Hepatocyte (in vitro differentiated cells): ENCODE results near the gene GPRIN3. TPM values are rescaled to one million over a fixed set of nuclear protein-coding genes. Genes with fewer than 3 reads are reported as not detected.

Experiments
- DNase-seq: peaks from one replicate; pipeline ENCODE4 v3.0.0-alpha.2; 2016; ENCODE audit warnings: low spot score
- H2AFZ ChIP-seq: fragments of 200-600 bp; sonication (generic); 2 replicates; pipeline ENCODE4 v1.6.0; 2016; ENCODE audit warnings: antibody characterized with exemption, mild to moderate bottlenecking
- H3K27ac ChIP-seq: fragments of 200-600 bp; sonication (generic); 2 replicates; pipeline ENCODE4 v1.5.1; 2016; ENCODE audit warnings: mild to moderate bottlenecking
- H3K27me3 ChIP-seq: fragments of 200-600 bp; sonication (generic); 2 replicates; pipeline ENCODE4 v1.6.1; 2016
- H3K36me3 ChIP-seq: fragments of 200-600 bp; sonication (generic); replicated peaks from 2 replicates; pipeline ENCODE4 v1.5.1; 2016; ENCODE audit warnings: low read depth; ENCODE audit not compliant: insufficient read depth
- H3K4me1 ChIP-seq: fragments of 200-600 bp; sonication (generic); 2 replicates; pipeline ENCODE4 v1.5.1; 2016; ENCODE audit warnings: mild to moderate bottlenecking, moderate library complexity; ENCODE audit not compliant: insufficient read depth
- H3K4me2 ChIP-seq: fragments of 200-600 bp; sonication (generic); 2 replicates; pipeline ENCODE4 v1.6.0; 2016
- H3K4me3 ChIP-seq: fragments of 200-600 bp; sonication (generic); 2 replicates; pipeline ENCODE4 v1.5.1; 2016; ENCODE audit warnings: mild to moderate bottlenecking
- H3K79me2 ChIP-seq: fragments of 200-600 bp; sonication (generic); 2 replicates; pipeline ENCODE4 v1.6.0; 2017; ENCODE audit warnings: mild to moderate bottlenecking
- H3K9me2 ChIP-seq: fragments of 200-600 bp; sonication (generic); replicated peaks from 2 replicates; pipeline ENCODE4 v1.6.0; 2017; ENCODE audit warnings: mild to moderate bottlenecking; ENCODE audit not compliant: insufficient read depth
- H3K9me3 ChIP-seq: fragments of 200-600 bp; sonication (generic); 2 replicates; pipeline ENCODE4 v1.5.1; 2016; ENCODE audit warnings: low read depth, mild to moderate bottlenecking
- H4K20me1 ChIP-seq: fragments of 200-600 bp; sonication (generic); 2 replicates; pipeline ENCODE4 v1.6.0; 2016; ENCODE audit warnings: mild to moderate bottlenecking; ENCODE audit not compliant: insufficient read depth, poor library complexity, severe bottlenecking
- EZH2 ChIP-seq: fragments of 200-600 bp; sonication (generic); IDR thresholded peaks from 2 replicates; pipeline ENCODE4 v1.6.1; 2016; ENCODE audit warnings: antibody characterized with exemption, mild to moderate bottlenecking, borderline replicate concordance
- EZH2phosphoT487 ChIP-seq: fragments of 200-600 bp; sonication (generic); IDR thresholded peaks from one replicate; pipeline ENCODE4 v1.6.1; 2018; ENCODE audit warnings: antibody characterized with exemption, mild to moderate bottlenecking, low read depth, moderate library complexity; ENCODE audit not compliant: unreplicated experiment, severe bottlenecking
- WGBS: methylation state at CpG from one replicate; pipeline ENCODE4 v1.1.6; 2016; ENCODE audit warnings: low lambda C conversion rate; ENCODE audit errors: missing lambda C conversion rate; 5-methylcytosine and 5-hydroxymethylcytosine counted together
- polyA plus RNA-seq: library from polyadenylated mRNA; unstranded; fragments of >200 nt; fragmentation: Nextera tagmentation; extraction: Ambion mirVana; gene quantifications from 2 replicates; pipeline ENCODE4 v1.2.1, GENCODE V29; 2016
- total RNA-seq: library from RNA; depleted of rRNA; stranded (reverse); fragments of >200 nt; gene quantifications from 2 replicates; pipeline ENCODE4 v1.2.3, GENCODE V29; 2014
- TF ChIP-seq, protein P1 (sequence below): fragments of 200-600 bp; sonication (generic); IDR thresholded peaks from 2 replicates; pipeline ENCODE4 v1.5.1; 2016; ENCODE audit warnings: antibody characterized with exemption, mild to moderate bottlenecking; ENCODE audit not compliant: poor library complexity

The GPRIN3 gene
- total and polyA plus RNA-seq, 2 experiments from 2014 or later = 0.64 to 3.0 TPM

DNA sequence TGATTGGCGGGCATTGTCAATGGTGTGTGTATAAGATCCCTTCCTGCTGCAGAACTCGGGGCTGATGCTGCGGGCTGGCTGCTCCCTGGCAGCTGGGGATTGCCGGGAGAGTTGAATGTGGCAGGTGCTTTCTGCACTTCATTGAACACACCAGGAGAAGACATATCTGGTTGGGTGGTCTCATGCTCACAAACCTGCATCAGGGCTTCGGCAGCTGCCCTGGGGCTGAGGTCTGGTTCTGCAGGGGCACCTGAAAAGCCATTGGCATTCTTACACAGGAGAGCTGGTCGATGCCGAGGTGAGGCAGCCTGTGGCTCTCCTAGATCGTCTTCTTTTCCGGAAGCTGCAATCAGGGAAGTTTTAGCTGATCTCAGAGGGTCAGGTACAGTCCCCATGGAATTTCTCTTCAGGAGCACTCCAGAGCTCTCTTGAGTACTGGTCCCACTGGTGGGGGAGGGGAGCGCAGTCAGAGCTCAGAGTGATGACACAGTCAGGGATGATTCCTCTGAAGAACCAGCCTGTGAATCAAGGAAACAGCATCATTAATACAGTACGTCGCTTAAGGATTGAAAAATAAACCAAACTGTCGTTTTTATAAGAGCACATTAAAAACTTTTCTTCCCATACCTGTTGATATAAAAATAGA lies 57.8 kb downstream of the GPRIN3 start:
- Histone ChIP-seq H3K9me3 (no peaks in the 10 kb centered on the region), H3K79me2 (no peaks in the 10 kb centered on the region), H3K36me3 (no peaks in the 10 kb centered on the region), H3K4me2 (no peak overlapping the region), H3K4me3 (no peak overlapping the region), H3K4me1 (no peaks in the 10 kb centered on the region), H3K27ac (no peak overlapping the region), H3K27me3 (no peaks in the 10 kb centered on the region), H4K20me1 (no peaks in the 10 kb centered on the region), H2AFZ (no peak overlapping the region), H3K9me2 (no peaks in the 10 kb centered on the region)
- TF ChIP-seq EZH2phosphoT487 (no peak), EZH2 (no peak)
- TF ChIP-seq, protein P1, sequence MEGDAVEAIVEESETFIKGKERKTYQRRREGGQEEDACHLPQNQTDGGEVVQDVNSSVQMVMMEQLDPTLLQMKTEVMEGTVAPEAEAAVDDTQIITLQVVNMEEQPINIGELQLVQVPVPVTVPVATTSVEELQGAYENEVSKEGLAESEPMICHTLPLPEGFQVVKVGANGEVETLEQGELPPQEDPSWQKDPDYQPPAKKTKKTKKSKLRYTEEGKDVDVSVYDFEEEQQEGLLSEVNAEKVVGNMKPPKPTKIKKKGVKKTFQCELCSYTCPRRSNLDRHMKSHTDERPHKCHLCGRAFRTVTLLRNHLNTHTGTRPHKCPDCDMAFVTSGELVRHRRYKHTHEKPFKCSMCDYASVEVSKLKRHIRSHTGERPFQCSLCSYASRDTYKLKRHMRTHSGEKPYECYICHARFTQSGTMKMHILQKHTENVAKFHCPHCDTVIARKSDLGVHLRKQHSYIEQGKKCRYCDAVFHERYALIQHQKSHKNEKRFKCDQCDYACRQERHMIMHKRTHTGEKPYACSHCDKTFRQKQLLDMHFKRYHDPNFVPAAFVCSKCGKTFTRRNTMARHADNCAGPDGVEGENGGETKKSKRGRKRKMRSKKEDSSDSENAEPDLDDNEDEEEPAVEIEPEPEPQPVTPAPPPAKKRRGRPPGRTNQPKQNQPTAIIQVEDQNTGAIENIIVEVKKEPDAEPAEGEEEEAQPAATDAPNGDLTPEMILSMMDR = no peak
- DNase-seq = no peak
- 91% methylated on average over 13 of the region's 13 CpGs for WGBS

DNA sequence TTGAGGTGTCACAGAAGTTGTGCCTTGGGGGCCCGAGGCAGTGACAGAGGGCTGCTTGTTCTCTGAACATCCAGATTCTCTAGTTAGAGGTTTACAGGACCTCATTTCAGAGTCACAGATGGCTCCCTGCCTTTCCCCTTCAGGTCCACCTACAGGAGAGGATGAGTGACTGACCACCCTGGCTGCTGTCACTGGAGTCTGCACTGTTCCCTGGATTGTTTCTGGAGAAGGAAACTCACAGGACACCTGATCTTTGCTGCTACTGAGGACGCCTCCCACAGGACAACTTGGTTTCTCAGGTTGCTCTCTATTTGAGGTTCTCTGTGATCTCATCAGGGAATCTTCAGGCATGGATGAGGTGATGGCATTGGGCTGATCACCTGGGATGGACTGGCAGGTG lies 58.3 kb downstream of the GPRIN3 start:
- Histone ChIP-seq H2AFZ (no peak overlapping the region), H4K20me1 (no peaks in the 10 kb centered on the region), H3K27ac (no peak overlapping the region), H3K4me2 (no peak overlapping the region), H3K27me3 (no peaks in the 10 kb centered on the region), H3K4me3 (no peak overlapping the region), H3K36me3 (no peaks in the 10 kb centered on the region), H3K9me2 (no peaks in the 10 kb centered on the region), H3K4me1 (no peaks in the 10 kb centered on the region), H3K79me2 (no peaks in the 10 kb centered on the region), H3K9me3 (no peaks in the 10 kb centered on the region)
- DNase-seq = no peak
- TF ChIP-seq EZH2 (no peak), EZH2phosphoT487 (no peak)
- TF ChIP-seq, protein P1 = no peak
- WGBS = 97% methylated on average over 2 of the region's 2 CpGs

DNA sequence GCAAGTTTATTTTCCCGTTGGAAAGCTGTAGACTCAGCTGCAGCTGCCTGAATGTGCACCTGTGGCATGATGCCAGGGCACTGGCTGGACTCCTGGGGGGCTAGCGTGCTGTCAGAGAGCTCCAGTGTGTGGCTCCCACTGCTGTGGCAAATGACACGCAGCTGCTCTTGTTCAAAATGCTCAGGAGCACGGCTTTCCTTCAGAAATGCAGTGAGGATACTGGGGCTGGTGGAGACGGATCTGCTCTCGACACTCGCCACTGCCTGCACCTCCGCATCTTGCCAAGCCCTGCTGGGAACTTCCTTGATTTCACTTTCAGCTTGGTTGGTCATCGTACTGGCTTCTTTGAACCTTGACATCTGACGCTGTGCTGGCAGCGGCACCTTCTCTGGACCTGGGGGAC lies 58.7 kb downstream of the GPRIN3 start:
- TF ChIP-seq, protein P1 = no peak
- no peak for TF ChIP-seq EZH2
- no peaks in the 10 kb centered on the region for H3K9me3 ChIP-seq
- 96% methylated on average over 11 of the region's 11 CpGs for WGBS
- H3K9me2 ChIP-seq = no peaks in the 10 kb centered on the region
- no peak overlapping the region for H3K27ac ChIP-seq
- H3K4me1 ChIP-seq = peaks cover under 1% of the 10 kb centered on the region
- no peak overlapping the region for H3K4me2 ChIP-seq
- H3K79me2 ChIP-seq = no peaks in the 10 kb centered on the region
- H4K20me1 ChIP-seq = no peaks in the 10 kb centered on the region
- H2AFZ ChIP-seq = no peak overlapping the region
- H3K36me3 ChIP-seq = no peaks in the 10 kb centered on the region
- no peaks in the 10 kb centered on the region for H3K27me3 ChIP-seq
- DNase-seq = no peak
- no peak overlapping the region for H3K4me3 ChIP-seq

DNA sequence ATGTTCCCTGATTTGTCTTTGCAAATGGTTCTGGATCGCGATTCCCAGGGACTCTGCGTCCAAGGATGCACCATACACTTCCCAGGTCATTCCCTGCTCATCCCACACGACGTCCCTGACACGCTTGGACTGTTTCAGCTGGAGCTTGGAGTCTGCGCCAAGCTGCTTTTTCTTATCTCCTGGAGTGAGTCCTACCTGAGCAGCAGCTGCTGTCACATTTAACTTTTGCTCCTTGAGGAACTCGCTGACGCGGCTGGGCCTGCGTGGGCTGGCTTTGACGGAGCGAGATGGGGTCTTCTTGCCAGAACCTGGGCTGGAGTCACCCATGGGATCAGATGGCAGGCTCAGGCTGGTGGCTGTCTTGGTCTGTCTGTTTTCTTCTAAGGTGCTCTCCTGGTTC lies 59.6 kb downstream of the GPRIN3 start:
- Histone ChIP-seq H3K79me2 (no peaks in the 10 kb centered on the region), H3K36me3 (no peaks in the 10 kb centered on the region), H3K27me3 (no peaks in the 10 kb centered on the region), H2AFZ (no peak overlapping the region), H3K4me3 (no peak overlapping the region), H3K4me2 (no peak overlapping the region), H3K27ac (no peak overlapping the region), H3K9me2 (no peaks in the 10 kb centered on the region), H3K9me3 (no peaks in the 10 kb centered on the region), H3K4me1 (peaks cover 9% of the 10 kb centered on the region), H4K20me1 (no peaks in the 10 kb centered on the region)
- no peak for DNase-seq
- 97% methylated on average over 13 of the region's 13 CpGs for WGBS
- TF ChIP-seq EZH2 (no peak), EZH2phosphoT487 (no peak)
- TF ChIP-seq, protein P1 = no peak
